HG03378 (cell line): Measurements from ENCODE around the gene FASTKD2.
"Not testable (repeated sequence)": the region's sequence is repeated elsewhere in the genome, so short reads cannot be mapped to it uniquely, and the experiment has no call there.

Source experiments
- ATAC-seq: cut with Tn5 transposase; IDR thresholded peaks from one replicate; pipeline ENCODE4 v1.9.1; 2021; ENCODE audit warnings: mild to moderate bottlenecking, moderate library complexity; ENCODE audit not compliant: unreplicated experiment

FASTKD2 gene

GRCh38 chr2:206790311-206790935, 25.0 kb downstream of the FASTKD2 start:
- no peak for ATAC-seq

- no peak for ATAC-seq
These were observed 27.2 kb downstream of the FASTKD2 start for GRCh38 chr2:206792645-206793044.

GRCh38 chr2:206797376-206797775, 32.0 kb downstream of the FASTKD2 start:
- ATAC-seq: no peak

- ATAC-seq: peak; percentile 53
These were observed 32.6 kb downstream of the FASTKD2 start for GRCh38 chr2:206798000-206798399.

- no peak for ATAC-seq
These were observed 33.7 kb downstream of the FASTKD2 start for GRCh38 chr2:206799083-206799482.

- ATAC-seq: peak; percentile 59
These were observed 35.4 kb downstream of the FASTKD2 start for GRCh38 chr2:206800506-206801417.

- ATAC-seq: no peak
These were observed 36.2 kb downstream of the FASTKD2 start for GRCh38 chr2:206801418-206802189.

- no peak for ATAC-seq
These were observed 37.5 kb downstream of the FASTKD2 start for GRCh38 chr2:206802654-206803514.

- no peak for ATAC-seq
These were observed 38.9 kb downstream of the FASTKD2 start for GRCh38 chr2:206804326-206804725.

GRCh38 chr2:206805887-206806607, 40.6 kb downstream of the FASTKD2 start:
- ATAC-seq: no peak

GRCh38 chr2:206807624-206808023, 42.2 kb downstream of the FASTKD2 start:
- ATAC-seq: not testable (repeated sequence)

- not testable (repeated sequence) for ATAC-seq
These were observed 47.1 kb downstream of the FASTKD2 start for GRCh38 chr2:206812471-206812870.

- no peak for ATAC-seq
These were observed 49.1 kb downstream of the FASTKD2 start for GRCh38 chr2:206814498-206814897.

- no peak for ATAC-seq
These were observed 55.4 kb downstream of the FASTKD2 start for GRCh38 chr2:206820807-206821206.

GRCh38 chr2:206823178-206823577, 57.8 kb downstream of the FASTKD2 start:
- ATAC-seq: no peak

GRCh38 chr2:206824087-206824618, 58.7 kb downstream of the FASTKD2 start:
- no peak for ATAC-seq

GRCh38 chr2:206824993-206825392, 59.6 kb downstream of the FASTKD2 start:
- ATAC-seq: no peak

GRCh38 chr2:206831442-206831995, 66.1 kb downstream of the FASTKD2 start:
- ATAC-seq: no peak

GRCh38 chr2:206832873-206833272, 67.5 kb downstream of the FASTKD2 start:
- no peak for ATAC-seq
